ENCODE data around the gene ITPKB.
A peak's percentile ranks its signal among the peaks of the same experiment; 100 is the strongest.

- TF ChIP-seq STAT1 (IDR thresholded peaks at IDR 0.05; ENCODE audit: unreplicated experiment) = no peak
- TF ChIP-seq CTCF (conservative IDR thresholded peaks at IDR 0.05; ENCODE audit: low read depth in 2 of 2) = no peak
- TF ChIP-seq POLR2AphosphoS5 (IDR thresholded peaks at IDR 0.05; ENCODE audit: low read depth) = no peak
- peak; percentile 50; the same call in 1 of the 2 replicates for TF ChIP-seq NANOG (IDR thresholded peaks at IDR 0.05; ENCODE audit: borderline replicate concordance)
- TF ChIP-seq CREB1 (CRISPR knock-in tag; IDR thresholded peaks at IDR 0.05; ENCODE audit: low read depth) = no peak
- no peak for TF ChIP-seq EZH2phosphoT487 (IDR thresholded peaks at IDR 0.05; ENCODE audit: unreplicated experiment)
- no peak for TF ChIP-seq EZH2 (IDR thresholded peaks at IDR 0.05; ENCODE audit: low read depth, unreplicated experiment)
- TF ChIP-seq JUNB (IDR thresholded peaks at IDR 0.05; ENCODE audit: unreplicated experiment) = no peak
- no peak for TF ChIP-seq REST (IDR thresholded peaks at IDR 0.05; ENCODE audit: unreplicated experiment)
- no peak for TF ChIP-seq ZNF462 (CRISPR knock-in tag; IDR thresholded peaks at IDR 0.05)
- no peak for TF ChIP-seq ETS1 (IDR thresholded peaks at IDR 0.05)
- no peak for TF ChIP-seq ZNF331 (CRISPR knock-in tag; IDR thresholded peaks at IDR 0.05; ENCODE audit: low read depth)
Observed at GRCh38 chr1:226730836-226731235, 8.2 kb downstream of the ITPKB start.

All from GM23338 (cell line).